ENCODE data around the gene AOPEP.

AOPEP gene

DNA sequence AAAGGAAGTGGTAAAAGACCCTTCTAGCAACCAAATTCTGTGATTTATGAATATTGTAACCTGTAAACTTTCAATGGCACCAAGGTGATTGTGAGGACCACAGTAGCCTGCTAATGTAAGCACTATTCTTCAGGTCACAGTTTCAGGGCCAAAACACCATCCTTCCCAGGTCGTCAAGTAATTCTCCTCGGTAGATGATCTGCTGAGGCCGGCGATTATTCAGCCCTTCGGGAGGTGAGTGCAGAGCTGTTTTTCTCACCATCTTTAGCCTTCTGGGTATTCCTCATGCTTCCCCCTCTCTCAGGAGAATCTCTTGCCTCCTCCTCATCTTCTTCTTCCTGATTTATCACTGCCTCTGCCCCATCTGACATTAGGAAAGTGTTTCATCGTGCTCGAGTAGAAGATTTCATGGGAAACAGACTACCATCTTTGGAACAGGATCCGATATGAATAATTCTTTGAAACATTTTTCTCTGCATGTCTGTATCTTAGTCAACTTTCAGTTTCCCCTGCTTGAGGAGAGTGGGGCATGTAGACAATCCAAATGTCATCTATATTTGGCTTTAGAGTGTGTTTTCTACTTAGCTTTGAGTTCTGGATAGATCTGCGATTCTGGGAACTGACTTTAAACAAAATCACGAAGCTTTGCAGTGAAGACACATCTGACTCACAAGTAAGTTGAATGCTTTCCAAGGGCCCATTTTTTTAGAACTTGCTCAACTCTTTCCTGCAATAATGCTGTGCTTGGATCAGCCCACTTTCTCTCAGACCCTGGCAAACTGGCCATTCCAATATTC, 173.9 kb downstream of the AOPEP start:
- Histone ChIP-seq H3K27ac (peak overlapping the region in 20 of 21 experiments; percentile 45 to 92 (median 82)), H3K4me3 (no peak overlapping the region)

- H3K4me3 ChIP-seq = no peak overlapping the region
- H3K27ac ChIP-seq = peak overlapping the region in 19 of 21 experiments; percentile 26 to 92 (median 76)
These were observed 174.5 kb downstream of the AOPEP start for GRCh38 chr9:94901019-94901363.

DNA sequence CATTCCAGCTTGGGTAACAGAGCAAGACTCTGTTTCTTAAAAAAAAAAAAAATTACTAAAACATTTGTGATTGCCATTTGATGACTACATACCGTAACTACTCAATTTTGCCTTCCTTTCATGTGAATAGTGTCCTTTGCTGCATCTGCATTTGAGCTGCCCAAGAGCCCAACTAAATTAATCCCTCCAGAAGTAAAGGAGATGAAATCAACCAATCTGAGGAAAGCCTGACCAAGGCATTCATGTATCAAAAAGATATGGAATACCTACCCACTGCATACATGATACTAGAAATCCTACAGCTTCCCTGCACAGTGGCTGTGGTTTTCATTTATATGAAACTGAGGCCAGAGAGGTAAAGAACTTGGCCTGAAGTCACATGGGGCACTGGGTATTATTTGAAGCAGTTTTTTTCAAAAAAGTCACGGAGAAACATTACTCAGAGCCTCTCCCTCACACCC, 177.5 kb downstream of the AOPEP start:
- H3K4me3 ChIP-seq = no peak overlapping the region
- H3K27ac ChIP-seq = peak overlapping the region in 4 of 21 experiments; percentile 2 to 44 (median 16)

DNA sequence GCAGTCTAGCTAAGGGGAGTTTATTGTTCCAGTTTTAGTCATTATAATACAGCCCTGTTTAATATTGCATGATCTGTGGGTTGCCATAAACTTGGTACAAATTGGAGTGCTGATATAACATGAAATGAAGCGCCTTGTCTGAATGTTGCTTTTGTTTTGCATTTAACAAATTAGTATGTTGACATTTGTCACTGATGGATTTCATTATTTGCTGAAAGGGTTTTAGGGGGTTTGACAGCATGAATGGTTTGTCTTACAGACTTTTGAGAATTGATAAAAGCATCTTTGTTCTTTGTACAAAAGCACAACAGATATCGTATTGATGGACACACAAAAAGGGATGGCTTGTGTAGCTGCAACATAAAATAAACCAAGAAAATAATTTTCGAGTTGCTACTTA, 178.3 kb downstream of the AOPEP start:
- Histone ChIP-seq H3K27ac (peak overlapping the region in 4 of 21 experiments; percentile 2 to 44 (median 6)), H3K4me3 (no peak overlapping the region)

DNA sequence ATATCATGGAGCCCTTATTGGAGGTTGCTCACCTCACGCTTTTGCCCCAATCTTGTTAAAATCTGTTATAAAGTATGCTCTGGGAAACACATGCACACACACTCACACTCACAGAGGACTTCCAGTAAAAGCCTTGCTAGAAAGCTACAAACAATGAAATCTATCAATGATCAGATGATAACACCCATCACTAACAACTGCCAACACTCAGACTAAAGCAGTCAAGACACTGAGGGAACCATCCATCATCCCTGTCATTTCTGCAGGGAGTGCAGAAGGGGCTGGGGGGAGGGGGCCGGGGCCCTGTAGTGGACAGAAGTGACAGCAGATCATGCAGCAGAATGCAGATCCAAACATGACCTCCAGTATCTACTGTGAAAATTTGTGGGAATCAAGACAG, 179.1 kb downstream of the AOPEP start:
- no peak overlapping the region for H3K27ac ChIP-seq
- no peak overlapping the region for H3K4me3 ChIP-seq

GRCh38 chr9:94906181-94906580, 179.7 kb downstream of the AOPEP start:
- H3K4me3 ChIP-seq = no peak overlapping the region
- no peak overlapping the region for H3K27ac ChIP-seq

DNA sequence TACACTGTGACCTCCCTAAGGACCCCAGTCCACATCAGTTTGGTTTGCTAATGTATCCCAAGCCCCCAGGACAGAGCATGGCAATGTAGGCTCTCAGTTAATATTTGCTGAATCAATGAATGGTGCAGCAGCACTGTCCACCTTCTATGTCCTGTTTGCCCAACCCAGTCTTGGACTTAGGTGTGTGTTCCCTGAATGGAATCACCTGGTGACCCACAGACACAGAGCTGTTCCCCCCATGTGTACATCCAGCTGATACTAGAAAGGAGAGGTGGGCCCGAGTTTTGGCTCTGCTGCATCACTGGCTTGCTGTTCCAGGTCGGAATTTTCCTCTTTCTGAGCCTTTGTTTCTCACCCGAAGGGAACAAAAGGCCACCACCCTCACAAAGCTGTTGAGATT, 180.2 kb downstream of the AOPEP start:
- Histone ChIP-seq H3K27ac (peak overlapping the region in 1 of 21 experiments; percentile 11), H3K4me3 (no peak overlapping the region)

DNA sequence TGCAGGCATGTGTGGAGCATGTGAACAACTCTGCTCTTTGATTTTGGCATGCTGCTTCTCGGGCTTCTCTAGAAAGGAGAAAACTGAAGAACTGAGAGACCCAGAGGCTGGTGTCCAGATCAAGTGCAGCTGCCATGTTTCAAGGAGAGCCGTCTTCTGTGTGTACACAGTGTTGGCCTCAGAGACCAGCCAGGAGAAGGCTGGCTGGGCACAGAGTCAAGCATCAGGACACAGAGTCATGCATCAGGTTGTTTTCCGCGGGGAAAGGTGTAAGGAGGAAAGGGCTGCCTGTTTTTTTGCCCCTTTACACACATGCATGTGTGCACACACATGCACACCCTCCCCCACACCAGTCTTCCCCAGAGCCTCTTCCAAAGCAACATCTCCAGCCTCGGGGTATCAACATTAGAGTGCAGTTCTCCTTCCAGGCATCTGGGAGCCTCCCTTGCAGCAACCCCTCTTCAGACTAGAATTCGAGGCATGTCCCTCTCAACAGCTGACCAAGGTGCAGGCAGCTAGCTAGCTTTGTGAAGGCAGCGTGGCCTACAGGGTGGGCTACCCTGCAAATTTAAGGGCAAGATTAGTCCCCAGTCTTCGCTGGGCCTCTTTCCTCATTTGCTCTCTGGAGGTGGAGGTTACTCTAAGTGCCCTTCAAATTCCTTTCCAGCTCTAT, 180.9 kb downstream of the AOPEP start:
- H3K27ac ChIP-seq = peak overlapping the region in 8 of 21 experiments; percentile 14 to 46 (median 36)
- no peak overlapping the region for H3K4me3 ChIP-seq

- peak overlapping the region in 9 of 21 experiments; percentile 7 to 46 (median 32) for H3K27ac ChIP-seq
- no peak overlapping the region for H3K4me3 ChIP-seq
These were observed 181.6 kb downstream of the AOPEP start for GRCh38 chr9:94908011-94908563.

- Histone ChIP-seq H3K27ac (peak overlapping the region in 5 of 21 experiments; percentile 22 to 46 (median 28)), H3K4me3 (no peak overlapping the region)
These were observed 182.2 kb downstream of the AOPEP start for GRCh38 chr9:94908583-94909249.

DNA sequence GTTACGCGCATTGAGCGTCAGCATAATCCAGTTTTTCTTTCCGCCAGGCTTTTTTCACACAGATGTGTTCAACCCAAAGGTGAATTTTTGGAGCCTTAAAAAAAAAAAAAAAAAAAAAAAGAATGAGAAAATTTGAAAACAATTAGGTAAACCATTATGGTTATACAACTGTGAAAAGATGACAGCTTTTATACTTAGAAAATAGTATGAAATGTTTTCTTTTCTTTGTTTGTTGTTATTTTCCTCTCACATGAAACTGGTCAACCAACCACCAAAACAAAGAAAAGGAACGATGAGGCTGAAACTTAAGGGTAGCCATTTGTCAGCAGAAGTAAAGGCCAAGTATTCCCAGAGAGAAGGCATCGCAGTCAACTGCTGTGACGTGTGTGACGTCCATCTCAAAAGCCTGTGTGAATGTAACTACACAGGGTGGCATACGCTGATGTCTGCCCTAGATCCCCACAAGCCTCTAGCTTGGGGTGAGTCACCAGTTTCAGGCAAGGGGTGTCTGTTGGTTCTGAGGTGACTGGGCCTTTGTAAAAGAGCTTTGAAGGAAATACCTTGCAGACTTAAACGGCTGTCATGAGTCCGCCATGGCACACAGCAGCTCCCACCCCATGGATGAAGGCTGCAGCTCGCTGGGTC, 182.9 kb downstream of the AOPEP start:
- Histone ChIP-seq H3K4me3 (no peak overlapping the region), H3K27ac (peak overlapping the region in 2 of 21 experiments; percentile 26 to 34)

- no peak overlapping the region for H3K4me3 ChIP-seq
- peak overlapping the region in 2 of 21 experiments; percentile 26 to 34 for H3K27ac ChIP-seq
These were observed 183.6 kb downstream of the AOPEP start for GRCh38 chr9:94909965-94910730.

DNA sequence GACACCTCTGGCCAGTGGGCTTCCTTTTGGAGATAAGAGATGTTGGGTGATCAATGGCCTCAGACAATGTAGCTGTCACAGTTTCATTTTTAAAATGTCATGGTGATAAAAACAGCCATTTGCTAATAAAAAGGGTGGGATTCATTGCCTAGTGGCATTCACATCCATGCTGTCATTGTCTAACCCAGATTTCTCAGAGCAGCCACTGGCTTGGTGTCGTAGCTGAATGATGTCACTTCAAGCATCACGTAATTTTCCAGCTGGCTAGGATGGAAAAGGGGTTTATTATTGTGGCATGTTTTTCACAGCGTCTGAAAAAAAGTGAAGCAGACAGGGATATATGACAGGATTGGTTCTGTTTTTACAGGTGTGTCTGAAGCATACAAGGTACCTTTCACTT, 184.7 kb downstream of the AOPEP start:
- Histone ChIP-seq H3K27ac (no peak overlapping the region), H3K4me3 (no peak overlapping the region)

DNA sequence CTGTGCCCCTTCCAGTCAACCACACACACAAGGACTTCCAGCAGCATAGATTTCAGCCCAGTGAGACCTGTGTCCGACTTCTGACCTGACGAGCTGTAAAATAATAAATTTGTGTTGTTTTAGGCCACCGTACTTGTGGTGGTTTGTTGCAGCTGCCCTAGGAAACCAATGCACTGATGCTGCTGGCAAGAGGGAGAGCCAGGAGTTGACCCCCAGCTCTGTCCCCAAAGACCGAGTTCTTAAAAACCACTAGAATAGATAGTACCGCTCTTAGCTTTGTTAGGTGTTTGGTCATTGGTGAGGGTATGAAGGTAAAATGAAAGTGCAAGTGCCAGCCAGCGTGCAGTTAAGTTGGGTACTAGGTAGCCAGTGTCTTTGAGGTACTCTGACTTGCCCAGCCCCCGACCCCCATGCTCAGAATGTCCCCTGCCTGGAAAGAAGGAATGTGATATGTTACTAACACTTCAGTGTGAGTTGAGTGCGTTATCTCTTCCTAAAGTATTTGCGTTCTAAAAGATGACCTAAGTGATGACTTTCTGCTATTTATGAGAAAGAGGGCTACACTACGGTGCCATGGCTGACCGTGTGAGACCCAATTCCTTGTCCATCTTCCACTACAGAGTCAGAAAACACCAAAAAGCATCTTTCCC, 185.6 kb downstream of the AOPEP start:
- peak overlapping the region in 1 of 21 experiments; percentile 15 for H3K27ac ChIP-seq

DNA sequence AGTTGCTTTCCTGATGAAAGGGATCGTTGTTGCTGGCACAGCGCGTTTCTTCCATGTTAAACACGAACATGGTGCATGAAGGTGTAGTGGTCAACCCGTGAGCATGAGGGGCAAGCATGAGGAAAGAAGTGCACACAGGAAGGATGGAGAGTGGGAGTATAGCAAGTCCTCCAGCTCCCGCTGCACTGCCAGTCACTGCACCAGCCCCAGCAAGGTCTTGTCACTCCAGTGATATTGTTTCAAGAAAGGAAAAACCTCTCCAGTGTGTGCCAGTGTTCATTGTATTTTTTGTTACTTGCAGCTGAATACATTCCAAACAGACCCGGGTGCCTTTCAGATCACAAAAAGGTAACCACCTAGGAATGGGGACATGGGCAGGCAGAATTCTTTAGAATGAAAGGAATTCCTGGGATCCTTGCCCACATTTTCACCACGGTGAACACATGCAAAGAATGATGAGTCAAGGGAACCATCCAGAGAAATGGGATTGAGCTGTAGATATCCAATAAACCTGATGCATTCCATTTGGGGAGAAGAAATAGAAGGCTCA, 186.3 kb downstream of the AOPEP start:
- no peak overlapping the region for H3K4me3 ChIP-seq
- peak overlapping the region in 3 of 21 experiments; percentile 15 to 66 (median 31) for H3K27ac ChIP-seq

More for the DNA sequence above, 185.6 kb downstream of the AOPEP start:
- no peak overlapping the region for H3K4me3 ChIP-seq

DNA sequence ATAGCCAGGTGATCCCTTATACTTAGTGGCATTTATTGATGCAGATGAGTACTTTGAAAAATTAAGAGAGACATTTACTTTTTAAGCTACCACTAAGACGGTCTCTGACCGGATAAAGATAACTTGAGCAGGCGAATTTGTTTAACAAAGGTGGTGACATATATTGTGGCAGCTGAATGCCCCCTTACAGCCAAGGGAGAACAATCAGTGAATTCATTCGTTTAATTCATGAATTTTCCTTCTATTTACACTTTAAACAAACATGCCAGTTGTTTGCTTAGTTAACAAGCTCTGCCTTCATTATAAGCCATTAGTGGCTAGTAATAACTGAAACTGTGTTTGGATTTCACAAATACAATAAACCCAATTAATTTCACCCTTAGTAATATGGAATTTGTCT, 187.1 kb downstream of the AOPEP start:
- H3K4me3 ChIP-seq = no peak overlapping the region
- H3K27ac ChIP-seq = peak overlapping the region in 9 of 21 experiments; percentile 17 to 72 (median 54)

GRCh38 chr9:94915476-94916450, 189.3 kb downstream of the AOPEP start:
- H3K27ac ChIP-seq = peak overlapping the region in 13 of 21 experiments; percentile 0 to 66 (median 37)
- H3K4me3 ChIP-seq = no peak overlapping the region
